Epithelial cell of proximal tubule (primary cell): ENCODE measurements around the gene CABP7. TPM values are rescaled to one million over a fixed set of nuclear protein-coding genes. Genes with fewer than 3 reads are reported as not detected.

ENCODE experiments used
- DNase-seq: peaks from one replicate; pipeline ENCODE4 v3.0.0-alpha.2; 2011; ENCODE audit warnings: low read depth
- H3K4me3 ChIP-seq: 2 replicates; pipeline ENCODE4 v1.5.1; 2011; ENCODE audit warnings: low read depth, mild to moderate bottlenecking, low read length
- CTCF ChIP-seq: conservative IDR thresholded peaks from 2 replicates; pipeline ENCODE4 v1.5.1; 2012; ENCODE audit warnings: low read depth, mild to moderate bottlenecking, low read length
- total RNA-seq: library from RNA; depleted of rRNA; stranded (reverse); fragments of >200 nt; gene quantifications from 2 replicates; pipeline ENCODE4 v1.2.3, GENCODE V29; 2015

Gene CABP7
- total RNA-seq, 1 donor from 2014 or later, result not detected

DNA sequence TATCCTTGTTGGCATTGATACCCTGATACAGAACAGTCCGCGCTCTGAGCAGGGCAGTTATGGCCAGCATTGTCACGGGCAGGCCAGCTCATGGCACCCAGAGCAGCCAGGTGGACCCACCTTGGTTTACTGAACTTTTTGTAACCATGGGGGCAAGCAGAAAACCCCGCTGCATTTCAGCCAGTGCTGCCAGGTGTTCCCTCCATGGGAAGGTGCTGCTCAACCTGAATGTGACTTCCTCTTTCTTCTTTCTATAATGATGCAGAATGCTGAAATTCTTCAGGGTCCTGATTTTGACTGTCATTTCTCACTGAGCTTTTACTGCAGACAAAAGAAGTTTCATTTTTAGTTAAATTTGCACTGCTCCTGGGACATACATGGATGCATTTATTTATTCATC is 35.6 kb upstream of the CABP7 start:
- no peak for DNase-seq
- no peak overlapping the region for H3K4me3 ChIP-seq
- TF ChIP-seq CTCF, result no peak

DNA sequence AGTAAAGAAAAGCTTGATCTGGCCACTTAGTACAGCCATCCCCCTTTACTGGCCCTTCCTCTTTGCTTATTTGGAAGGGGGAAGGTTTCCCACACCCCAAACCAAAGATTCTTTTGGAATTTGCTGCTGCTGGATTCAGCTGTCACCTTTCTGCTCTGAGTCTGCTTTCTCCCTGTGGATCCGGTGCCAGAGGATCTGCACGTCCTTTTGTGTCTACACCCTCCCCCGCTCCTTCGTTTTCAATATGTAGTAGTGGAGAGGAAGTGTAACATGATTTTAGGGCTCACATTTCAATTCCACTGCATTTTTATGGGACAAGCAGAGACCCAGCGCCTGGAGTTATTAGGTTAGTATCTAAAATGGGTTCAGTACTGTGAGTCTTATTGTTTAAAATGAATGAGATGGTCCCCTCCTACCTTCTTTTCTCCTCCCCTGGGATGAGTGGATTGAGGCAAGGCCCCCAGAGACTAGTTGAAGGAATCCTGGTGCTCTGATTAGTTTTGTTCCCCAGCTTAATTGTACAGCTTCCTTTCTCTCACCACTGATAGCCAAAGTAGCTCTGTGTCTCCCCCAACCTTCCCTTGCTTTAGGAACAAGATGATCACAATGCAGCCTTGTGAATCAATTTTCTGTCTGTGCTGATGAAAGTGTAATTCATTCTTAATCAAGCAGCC is 30.5 kb upstream of the CABP7 start:
- no peak for DNase-seq
- no peak overlapping the region for H3K4me3 ChIP-seq
- no peak for TF ChIP-seq CTCF

DNA sequence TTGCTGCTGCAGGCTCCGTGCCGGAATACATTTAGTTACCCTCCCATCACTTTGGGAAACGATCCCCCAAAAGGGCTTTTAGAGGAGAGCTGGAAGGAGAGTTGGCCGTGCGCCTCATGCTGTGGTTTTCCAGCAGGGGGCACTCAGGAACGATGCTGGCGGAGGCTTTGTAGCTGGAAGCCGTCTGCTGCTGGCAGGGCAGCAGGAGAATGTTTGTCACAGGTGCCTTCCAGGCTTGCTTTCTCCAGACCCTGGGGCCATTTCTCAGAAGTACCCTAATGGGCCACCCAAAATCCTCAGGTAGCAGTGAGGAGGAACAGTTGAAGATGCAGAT is 30.0 kb upstream of the CABP7 start:
- no peak for DNase-seq
- TF ChIP-seq CTCF, result peak; percentile 79
- no peak overlapping the region for H3K4me3 ChIP-seq

DNA sequence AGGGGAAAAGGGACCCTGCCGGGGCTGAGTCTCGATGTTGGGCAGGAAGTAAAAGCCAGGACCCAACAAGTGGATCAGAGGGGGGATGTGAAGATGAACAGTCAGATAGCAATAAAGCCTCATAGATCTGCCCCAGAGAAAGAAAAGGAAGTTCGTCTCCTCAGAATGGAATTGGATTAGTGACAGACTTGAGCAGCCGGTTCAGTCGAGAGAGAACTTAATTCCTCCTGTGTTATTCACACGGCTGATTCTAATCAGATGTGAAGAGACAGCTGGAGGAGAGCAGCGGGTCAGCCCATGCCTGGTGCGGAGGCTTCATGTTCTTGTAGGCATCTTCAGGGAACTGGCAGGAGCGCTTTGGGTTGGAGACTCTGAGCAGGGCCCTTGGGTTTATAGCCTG is 29.3 kb upstream of the CABP7 start:
- H3K4me3 ChIP-seq, result no peak overlapping the region
- no peak for DNase-seq
- no peak for TF ChIP-seq CTCF

GRCh38 chr22:29691636-29692326 is 28.0 kb upstream of the CABP7 start:
- DNase-seq, result no peak
- no peak overlapping the region for H3K4me3 ChIP-seq
- no peak for TF ChIP-seq CTCF

- no peak for TF ChIP-seq CTCF
- no peak overlapping the region for H3K4me3 ChIP-seq
- no peak for DNase-seq
Measured at GRCh38 chr22:29692327-29692640, 27.5 kb upstream of the CABP7 start.

DNA sequence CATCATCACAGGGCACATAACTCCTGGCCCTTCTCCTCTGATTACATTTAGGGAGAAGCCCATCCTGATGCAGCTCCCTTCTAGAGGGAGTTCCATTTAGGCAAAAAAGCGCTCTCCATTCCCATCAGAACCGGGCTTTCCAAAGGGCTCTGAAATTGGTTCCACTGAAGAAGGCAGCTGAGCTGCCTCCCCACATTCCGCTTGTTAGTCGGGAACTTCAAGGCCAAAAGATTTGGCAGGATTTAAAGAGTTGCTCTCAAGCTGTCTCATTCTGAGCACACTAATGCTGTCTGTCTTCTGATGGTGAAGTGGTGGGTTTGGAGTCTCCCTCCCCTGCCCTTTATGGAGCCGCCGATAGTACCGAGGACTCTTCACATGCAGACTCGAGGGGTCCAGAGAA is 26.6 kb upstream of the CABP7 start:
- no peak for DNase-seq
- TF ChIP-seq CTCF, result no peak
- H3K4me3 ChIP-seq, result no peak overlapping the region
